GM21390 (cell line): ENCODE results near the gene LNX1.
"Not testable (repeated sequence)": the region's sequence is repeated elsewhere in the genome, so short reads cannot be mapped to it uniquely, and the experiment has no call there.

Experiments
- ATAC-seq: cut with Tn5 transposase; IDR thresholded peaks from one replicate; pipeline ENCODE4 v1.9.1; 2021; ENCODE audit not compliant: unreplicated experiment

The LNX1 gene

DNA sequence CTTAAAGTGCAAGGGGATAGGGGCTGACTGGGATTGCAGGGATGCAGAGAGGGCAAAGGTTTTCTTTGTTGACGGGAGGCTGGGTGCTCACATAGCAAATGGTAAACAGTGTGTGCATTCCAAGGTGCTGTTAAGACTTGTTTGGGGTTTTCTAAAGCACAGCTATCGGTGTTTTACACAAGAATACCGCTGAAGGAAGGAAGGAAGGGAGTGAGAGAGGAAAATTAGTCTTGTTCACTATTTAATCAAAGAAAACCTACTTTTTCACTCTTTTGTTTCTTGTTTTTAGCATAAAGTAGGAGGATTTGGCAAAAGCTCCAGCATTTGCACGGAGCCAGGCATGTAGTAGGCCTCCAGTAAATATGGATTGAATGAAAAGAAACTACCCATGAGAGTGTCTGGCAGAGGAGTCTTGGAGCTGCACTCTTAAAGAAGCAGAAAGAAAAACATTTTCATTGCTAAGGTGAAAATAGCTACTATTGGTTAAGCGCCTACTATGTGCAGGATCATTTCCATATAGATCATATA lies 114.2 kb downstream of the LNX1 start:
- ATAC-seq, result no peak

DNA sequence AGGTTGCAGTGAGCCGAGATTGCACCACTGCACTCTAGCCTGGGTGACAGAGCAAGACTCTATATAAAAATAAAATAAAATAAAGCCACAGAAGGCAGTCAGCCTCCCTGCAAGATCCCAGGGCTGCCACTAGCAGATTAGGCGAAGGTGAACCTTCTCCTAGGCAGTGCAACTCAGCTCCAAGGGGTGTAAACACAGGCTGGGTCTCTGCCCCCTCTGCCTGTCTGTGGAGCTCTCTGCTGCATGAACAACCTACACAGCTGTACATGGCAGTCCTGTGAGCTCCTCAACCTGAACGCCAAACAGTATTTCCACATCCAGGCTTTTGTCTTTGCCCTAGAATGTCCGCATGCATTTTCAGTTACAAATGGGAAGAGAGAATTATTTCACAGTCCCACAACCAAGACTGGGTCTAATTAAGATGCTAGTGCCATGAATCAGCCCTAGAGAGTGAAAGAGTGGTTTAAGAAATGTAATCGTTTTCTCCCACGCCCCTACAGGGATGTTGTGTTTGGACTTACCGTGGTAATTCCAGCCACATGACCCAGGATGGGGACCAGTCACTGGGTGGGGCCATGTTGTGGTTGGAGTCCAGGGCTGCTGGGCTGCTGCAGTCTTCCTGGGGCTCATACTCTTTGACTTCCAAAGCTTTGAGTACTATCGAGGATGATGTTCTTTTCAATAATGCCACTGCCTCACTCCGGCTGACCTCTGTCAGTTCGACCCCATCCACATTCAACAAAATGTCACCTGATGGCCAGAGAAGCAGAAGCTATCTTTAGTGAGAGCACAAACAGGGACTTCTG lies 114.9 kb downstream of the LNX1 start:
- ATAC-seq, result no peak

DNA sequence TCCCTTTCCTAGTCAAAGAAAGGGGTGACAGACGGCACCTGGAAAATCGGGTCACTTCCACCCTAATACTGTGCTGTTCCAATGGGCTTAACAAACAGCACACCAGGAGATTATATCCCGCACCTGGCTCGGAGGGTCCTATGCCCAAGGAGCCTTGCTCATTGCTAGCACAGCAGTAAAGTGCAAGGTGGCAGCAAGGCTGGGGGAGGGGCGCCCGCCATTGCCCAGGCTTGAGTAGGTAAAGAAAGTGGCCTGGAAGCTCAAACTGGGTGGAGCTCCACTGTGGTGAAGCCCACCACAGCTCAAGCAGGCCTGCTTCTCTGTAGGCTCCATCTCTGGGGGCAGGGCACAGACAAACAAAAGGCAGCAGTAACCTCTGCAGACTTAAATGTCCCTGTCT lies 124.7 kb downstream of the LNX1 start:
- not testable (repeated sequence) for ATAC-seq

DNA sequence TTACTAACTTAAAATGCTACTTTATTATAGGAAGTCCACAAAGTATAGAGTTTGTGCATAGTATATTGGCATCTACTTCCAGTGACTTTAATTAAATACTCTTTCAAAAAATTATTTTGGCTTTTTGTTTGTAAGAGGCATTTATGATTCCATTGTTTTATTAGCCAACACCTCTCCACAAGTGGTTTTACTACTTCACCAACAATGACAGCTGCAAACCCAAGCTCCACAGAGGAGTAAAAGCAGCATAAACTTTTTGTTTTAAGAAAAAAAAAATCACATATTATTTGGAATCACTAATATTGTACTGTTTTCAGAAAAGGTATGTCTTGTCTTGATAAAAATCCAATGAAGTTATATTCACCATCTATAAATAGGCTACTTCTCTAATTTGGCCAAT lies 125.4 kb downstream of the LNX1 start:
- ATAC-seq, result no peak

DNA sequence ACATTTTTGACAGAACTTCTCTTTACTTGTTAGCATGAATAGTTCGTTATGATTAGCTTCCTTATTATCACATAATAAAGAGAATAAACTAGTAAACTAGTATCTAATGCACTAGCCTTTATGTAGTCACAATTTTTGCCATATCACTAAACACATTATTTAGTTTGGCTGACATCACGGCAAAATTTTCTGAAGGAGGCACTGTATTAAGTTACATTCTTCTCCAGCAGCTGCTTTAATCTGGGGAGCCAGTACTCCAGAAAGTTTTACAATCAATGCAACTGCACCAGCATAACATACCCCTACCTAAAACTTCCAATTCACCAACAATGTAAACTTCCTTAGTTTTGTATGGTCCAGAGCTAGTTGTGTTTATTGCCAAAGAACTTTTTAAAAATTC lies 126.0 kb downstream of the LNX1 start:
- no peak for ATAC-seq

DNA sequence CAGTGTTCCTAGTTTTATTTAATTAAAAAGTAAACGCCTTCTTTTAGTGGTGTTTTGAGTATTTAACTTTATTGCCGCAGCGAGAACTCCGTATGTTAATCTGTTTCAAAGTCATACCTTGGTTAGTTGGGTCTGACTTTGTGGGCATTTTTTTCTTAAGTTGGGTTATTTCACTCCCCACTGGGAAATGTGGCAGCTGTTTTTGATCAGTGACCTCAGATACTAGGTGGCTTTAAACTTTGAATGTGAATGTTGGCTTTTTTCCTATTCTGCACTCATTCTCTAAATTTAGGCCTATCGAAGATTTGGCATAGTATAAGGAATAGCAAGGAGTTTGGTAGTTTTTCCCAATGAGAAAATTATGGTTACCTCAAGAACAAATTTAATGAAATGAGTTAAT lies 127.9 kb downstream of the LNX1 start:
- ATAC-seq, result no peak

DNA sequence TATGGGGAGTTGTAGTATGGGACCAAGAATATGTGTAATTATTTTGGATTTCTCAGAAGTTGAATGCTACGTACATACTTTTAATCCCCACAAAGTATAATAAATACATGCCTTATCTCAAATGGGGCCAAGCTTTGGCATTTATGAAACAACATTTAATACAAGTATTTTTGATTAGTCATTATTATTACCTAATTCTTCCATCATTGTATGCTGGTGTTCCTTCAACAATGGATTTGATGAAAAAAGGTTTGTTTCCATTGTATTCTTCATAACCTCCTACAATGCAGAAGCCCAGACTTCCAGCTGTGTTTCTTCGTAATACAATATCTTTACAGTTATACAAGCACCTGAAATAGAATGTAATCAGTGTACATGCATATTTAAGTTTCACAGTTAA lies 130.0 kb downstream of the LNX1 start:
- no peak for ATAC-seq

DNA sequence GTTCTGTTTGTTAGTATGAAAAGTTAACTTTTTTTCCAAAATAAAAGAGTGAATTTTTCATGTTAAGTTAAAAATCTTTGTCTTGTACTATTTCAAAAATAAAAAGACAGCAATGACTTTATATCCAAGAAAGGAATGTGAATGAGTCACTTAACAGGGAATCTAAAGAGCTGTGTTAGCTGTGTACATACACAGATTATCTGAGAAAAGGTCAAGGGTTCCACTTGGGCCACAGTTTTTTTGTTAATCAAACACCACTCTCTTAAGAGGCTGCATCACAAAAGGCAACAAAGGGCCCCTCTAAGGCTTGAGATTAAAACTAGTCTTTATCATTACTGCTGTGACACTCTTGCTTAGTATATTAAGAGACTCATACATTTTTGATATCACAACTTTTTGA lies 131.7 kb downstream of the LNX1 start:
- no peak for ATAC-seq

DNA sequence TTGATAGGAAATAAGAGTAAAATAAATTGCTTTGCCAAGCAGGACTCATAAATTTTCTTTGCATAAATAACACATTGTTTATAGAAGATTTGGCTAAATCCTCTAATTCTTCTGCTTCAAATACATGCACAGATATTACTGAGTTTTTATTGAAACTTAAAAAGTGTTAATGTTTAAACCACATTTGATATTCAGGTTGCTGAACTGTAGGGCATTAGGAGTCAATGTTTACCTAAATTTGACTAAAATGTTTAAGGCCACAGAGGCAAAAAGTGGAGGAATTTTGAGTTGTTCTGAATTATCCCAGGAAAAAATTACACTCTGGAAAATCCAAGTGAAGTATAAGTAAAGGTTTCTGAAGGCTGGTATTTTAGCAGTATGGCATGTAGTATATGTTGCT lies 135.1 kb downstream of the LNX1 start:
- no peak for ATAC-seq

DNA sequence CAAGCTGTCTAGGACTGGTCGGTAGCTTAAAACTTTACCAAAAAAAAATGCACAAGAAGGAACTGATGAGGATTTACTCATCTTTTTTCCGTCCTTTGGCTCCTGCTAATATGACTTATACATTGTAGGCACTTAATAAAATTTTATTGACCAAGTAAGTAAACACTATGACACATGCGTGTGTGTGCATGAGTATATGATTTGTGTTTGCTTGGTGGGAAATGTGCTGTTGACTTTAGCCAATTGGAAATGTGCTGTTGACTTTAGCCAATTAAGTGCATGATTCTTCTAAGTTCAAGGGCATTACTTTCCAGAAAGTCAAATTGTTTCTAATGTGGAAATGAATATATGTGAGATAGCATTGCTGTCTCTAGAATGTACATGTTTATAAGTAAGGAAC lies 135.5 kb downstream of the LNX1 start:
- no peak for ATAC-seq

DNA sequence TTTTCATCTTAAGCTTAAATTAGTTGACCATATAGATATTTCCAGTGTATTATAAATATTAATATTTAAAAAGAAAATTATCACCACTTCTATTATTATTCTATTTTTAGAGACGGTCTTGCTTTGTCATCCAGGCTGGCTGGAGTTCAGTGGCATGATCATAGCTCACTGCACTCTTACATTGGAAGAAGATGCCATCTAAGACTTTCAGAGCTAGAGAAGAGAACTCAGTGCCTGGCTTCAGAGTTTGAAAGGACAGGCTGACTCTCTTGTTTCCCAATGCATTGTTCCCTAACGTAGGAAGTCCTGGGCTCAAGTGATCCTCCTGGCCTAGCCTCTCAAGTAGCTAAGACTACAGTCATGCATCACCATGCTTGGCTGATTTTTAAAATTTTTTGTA lies 137.9 kb downstream of the LNX1 start:
- ATAC-seq, result no peak

DNA sequence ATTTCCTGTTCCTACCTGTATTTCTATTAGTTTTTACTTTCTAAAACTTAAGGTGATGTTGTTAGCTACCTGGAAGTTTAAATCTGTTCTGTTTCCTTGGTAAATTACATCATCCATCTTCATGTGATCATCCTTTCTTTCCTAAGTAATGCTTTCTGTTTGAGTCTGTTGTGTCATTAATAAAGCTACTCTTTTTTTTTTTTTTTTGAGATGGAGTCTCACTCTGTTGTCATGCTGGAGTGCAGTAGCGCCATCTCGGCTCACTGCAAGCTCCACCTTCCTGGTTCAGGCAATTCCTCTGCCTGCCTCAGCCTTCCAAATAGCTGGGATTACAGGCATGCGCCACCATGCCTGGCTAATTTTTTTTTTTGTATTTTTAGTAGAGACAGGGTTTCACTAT lies 140.5 kb downstream of the LNX1 start:
- no peak for ATAC-seq

DNA sequence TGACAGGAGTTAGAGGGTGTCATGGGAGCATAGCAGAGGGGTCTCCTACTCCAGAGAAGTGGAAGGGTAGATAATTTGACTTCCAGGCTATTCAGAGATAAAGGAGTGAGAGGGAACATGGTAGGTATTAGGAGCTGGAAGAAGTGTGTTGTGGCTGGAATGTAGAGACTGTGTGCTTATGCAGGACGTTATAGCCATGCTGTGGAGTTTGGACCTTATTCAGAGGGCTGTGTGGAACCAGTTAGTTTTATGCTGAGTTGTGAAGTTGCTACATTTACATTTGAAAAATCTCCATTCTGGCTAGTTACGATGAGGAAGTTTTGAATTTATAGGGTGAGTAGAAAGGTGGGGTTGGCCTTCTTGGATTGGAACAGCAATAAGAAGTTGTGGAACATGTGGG lies 146.3 kb downstream of the LNX1 start:
- no peak for ATAC-seq

DNA sequence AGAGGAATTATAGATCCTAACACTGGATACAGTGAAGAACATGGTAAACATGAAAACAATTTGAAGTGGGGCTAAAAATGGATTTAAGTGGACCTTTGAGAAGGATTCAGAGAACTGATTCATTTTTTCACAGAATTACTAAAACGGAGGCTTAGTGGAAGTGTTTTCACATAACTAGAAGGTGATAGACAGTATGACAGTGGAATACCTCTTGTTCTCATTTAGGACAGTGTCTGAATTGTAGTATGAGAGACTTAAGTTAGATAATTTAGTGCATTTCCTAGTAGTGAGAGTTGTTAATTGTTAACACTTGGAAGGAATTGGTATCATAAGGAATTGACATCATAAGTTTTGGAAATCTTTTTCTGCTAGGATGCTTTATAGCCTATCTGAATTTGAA lies 149.7 kb downstream of the LNX1 start:
- ATAC-seq, result no peak

DNA sequence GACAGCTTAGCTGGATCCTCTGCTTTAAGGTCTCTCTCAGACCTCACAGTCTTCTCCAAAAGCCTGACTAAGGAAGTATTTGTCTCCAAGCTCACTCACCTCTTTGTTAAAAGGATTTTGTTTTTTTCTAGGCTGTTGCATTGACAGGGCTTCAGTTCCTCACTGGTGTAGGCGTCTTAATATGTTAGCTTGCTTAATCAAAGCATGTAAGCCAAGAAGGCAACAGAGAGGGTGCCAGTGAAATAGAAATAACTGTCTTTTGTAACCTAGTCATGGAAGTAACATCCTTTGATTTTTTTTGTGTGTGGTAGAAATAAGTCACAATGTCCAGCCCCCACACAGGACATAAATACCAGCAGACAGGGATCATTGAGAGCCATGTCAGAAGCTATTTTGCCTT lies 155.0 kb downstream of the LNX1 start:
- ATAC-seq, result no peak

DNA sequence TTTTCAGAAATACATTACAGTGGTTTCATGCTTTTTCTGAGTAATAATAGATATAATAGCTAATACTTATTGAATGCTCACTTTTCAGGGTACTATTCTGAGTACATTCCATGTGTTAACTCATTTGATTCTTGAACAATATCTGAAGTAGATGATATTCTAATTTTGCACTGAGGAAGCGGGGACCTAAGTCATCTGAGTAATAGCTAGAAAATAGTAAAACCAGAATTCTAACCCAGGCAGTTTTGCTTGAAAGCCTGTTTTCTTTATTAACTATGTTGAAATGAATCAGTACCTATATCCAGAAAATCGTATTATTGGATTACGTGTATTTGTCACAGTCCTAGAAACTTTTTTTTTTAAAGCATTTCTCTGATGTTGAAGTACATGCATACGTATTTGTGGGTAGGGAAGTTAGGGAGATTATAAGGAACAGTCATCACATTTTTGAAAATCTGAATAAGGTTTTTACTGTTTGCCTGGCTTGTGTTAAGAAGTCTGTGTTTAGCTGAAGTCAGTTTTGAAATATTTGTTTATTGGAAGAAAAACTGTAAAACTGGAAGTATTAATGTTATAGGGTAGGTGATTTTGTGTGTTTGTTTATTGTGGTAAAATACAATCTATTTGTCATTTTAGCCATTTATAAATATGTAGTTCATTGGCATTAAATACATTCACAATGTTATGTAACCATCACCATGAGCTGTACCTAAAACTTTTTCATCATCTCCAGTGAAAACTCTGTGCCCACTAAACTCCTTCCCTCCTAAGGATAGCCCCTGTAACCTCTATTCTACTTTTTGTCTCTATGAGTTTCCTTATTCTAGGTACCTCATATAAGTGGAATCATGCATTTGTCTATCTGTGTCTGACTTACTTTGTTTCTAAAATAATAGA lies 158.5 kb downstream of the LNX1 start:
- ATAC-seq, result peak; percentile 61

DNA sequence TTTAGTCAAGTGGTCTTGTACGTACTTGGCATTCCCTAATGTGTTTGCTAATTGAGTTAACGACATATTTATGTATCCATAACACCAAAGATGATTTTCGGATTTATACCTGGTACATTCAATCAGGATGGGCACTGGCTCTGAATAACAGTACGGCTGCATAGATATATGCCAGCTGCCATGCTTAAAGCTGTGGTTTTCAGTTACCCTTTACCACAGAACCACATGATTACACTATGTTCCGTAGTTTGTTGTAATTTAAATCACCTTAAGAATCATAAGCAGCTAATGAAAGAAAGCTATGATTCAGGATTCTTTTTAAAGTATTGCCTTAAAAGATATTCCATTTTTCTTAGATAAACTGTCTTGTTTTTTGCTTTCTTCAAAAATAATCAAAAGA lies 160.2 kb downstream of the LNX1 start:
- ATAC-seq, result no peak

DNA sequence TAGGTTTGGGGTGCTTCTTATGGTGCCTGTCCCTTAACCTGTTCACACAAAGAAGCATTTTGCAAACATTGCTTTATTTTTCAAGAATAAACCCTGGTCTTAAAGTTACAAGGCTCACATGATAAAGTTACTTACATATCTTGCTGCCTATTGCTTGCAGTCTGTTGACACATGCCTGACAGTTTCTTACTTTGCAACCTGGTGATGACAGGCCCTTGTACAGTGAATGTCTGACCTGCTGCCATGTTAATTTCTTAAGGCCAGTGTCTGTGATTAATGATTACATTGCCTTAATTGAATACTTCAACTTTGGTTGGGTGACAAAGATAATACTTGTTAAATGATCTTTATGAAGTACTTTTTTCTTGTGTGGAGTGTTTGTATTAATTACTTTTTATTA lies 163.9 kb downstream of the LNX1 start:
- no peak for ATAC-seq

DNA sequence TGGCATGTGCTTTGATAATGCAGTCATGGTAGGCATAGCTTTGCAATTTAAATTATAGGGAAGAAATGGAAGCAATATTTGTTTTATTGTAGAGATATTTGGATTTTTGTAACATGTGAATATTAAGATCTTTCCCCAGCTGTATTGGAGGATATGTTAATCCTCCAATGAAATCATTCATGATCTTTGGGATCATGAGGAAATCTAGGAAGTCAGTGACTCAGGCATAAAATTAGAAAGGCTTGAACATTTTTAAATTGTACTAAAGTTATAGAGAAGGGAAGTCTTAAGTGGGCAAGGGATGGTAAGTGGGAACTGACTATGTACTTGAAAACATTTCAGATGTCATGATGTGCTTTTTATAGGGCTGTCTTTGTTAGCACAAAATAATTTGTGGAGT lies 167.0 kb downstream of the LNX1 start:
- ATAC-seq, result no peak

DNA sequence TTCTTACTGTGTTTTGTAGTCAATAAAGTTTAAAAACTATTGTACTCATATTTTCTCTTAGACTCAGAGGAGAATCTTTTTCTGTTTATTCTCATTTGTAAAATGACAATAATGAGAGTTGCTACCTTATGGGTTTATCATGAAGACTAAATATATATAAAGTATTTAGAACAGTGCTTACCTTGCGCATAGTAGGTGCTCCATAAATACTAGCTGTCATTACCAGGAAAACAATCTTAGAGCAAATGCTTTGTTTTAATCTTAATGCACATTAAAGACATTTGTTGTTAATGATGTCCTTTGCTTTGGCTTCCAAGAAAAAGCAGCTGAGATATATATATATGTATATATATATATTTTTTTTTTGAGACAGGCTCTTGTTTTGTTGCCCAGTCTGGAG lies 168.9 kb downstream of the LNX1 start:
- no peak for ATAC-seq

DNA sequence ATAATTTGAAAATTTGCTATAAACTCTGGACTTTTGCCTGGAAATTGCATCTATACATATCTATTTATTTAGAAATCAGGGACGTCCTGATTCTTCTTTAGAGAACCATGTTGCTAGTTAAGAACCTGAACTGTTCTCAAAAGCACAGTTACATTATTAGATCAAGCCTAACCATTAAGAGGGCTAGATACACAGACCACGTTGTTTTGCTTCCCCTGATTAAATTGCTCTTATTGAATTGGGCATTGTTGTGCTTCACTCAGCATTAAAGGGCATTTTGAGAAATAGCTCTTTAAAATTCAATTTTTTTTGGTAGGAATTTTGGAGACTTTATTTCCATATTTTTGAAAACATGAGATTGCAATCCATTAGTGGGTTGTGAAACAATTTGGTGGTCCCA lies 169.5 kb downstream of the LNX1 start:
- no peak for ATAC-seq

DNA sequence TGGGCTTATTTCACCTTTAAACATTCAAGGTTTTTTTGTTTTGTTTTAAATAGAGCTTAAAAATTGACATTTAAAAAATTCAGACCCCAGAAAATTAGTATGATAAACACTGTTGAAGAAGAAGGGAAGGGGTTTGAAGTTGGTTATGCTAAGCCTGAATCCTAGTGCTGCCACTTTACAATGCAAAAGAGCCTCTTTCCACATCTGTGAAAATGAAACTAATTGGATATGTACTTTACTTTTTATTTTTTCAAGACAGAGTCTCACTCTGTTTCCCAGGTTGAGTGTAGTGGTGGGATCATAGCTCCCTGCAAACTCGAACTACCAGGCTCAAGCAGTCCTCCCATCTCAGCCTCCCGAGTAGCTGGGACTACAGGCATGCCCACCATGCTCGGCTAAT lies 172.1 kb downstream of the LNX1 start:
- ATAC-seq, result no peak
